AG20443 (cell line): ENCODE results near the gene AIRE.

Experiments used
- DNase-seq: peaks from one replicate; pipeline ENCODE4 v3.0.0; 2012; ENCODE audit warnings: low spot score, mixed read lengths

AIRE gene

DNA sequence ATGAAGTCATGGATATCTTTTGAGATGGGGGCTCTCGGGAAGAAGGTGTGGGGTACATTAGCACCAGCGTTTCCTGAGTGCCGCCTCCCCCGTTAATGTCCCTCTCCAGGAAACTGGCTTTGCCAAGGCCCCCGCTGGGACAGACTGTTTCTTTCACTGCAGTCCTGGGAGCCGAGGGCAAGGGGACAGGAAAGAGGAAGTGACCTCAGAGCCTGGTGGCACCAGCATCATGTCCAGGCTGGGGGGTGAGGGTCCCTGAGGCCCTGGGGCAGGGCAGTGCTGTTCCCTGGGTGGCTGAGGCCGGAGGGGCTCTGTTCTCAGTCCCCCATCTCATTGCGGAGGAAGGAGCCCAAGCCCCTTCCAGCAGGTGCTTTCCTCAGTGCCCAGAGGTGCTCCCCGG lies 20.0 kb downstream of the AIRE start:
- no peak for DNase-seq

DNA sequence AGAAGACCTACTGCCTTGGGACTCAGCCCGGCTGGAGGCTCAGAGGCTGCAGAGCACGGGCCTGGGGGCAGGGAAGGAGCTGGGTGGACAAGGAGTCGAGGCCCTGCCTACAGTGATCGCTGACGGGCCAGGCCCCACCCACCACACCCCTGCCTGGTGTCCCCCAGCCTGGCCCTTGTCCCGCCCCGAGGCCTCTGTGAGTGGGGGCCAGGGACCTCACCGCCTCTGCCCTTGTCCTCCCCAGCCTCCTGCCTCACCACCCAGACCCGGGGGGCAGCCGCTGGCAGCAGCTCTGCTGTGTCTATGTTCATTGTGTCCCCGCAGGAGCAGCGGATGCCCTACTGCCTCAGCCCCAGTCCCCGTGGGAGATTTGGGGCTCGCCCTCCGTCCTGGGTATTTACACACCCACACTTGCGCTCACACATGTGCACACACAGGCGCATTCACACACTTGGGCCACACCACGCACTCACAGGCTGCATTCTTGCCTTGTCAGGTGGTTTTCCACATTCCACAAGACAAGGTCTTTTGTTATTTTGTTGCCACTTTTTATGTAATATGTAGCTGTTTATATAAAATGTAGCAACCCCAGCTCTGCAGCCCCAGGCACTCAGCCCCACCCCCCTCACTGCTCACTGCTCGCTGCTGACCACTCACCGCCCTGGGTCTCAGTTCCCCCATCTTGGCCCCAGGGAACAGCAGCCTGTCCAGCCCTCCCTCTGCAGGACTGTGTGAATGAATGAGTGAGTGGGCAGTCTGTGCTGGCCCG lies 21.4 kb downstream of the AIRE start:
- no peak for DNase-seq

DNA sequence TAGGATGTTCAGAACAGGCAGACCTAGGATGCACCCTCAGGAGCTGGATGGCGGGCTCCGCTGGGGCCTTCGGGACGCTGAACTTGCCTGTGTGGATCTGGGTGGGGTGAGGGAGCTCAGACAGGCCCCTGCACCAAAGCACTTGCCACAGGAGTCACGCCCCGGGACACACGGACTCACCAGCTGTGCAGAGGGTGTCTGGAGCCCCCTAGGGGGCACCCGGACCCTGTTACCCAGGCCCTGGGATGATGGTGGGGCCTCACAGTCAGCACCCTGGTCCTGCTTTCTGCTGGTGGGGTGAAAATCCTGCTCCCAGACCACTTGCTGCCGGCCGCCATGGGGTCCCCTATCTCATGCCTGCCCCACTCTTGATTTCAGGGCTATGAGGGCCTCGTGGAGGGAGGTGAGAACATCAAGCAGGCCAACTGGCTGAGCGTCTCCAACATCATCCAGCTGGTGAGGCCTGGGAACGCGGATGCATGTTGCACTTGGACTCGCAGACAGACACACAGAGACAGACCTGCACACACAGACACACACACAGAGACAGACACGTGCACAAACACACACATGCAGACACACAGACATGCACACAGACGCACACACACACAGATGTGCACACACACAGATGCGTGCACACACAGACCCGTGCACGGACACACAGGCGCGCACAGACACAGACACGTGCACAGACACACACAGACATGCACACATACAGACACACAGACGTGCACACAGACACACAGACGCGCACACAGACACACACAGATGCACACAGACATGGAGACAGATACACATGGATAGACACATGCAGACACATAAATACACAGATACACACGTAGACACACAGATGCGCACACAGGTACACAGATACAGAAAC lies 25.2 kb downstream of the AIRE start:
- no peak for DNase-seq

DNA sequence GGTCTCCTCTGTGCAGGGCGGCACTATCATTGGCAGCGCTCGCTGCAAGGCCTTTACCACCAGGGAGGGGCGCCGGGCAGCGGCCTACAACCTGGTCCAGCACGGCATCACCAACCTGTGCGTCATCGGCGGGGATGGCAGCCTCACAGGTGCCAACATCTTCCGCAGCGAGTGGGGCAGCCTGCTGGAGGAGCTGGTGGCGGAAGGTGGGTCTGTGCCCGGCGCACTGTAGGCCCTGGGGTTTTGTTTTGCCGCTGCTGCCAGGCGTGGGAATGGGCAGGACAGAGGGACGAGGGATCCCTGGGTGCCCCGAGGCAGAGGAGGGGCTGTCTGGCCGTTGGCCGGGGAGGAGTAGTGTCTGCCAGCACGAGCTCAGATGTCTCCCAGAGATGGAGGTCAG lies 26.4 kb downstream of the AIRE start:
- no peak for DNase-seq

DNA sequence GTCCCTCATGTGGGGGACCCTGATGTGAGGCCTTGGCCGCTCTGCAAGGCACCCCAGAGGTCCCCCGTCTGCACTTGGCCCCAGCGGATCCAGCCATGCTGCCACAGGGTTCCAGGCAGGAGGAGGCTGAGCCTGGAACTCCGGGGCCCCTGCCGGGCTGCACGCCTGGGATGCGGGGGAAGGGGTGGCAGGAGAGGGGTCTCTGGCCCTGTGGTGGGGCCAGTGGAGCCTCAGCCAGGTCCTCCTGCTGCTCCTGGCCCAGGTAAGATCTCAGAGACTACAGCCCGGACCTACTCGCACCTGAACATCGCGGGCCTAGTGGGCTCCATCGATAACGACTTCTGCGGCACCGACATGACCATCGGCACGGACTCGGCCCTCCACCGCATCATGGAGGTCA lies 27.0 kb downstream of the AIRE start:
- no peak for DNase-seq

DNA sequence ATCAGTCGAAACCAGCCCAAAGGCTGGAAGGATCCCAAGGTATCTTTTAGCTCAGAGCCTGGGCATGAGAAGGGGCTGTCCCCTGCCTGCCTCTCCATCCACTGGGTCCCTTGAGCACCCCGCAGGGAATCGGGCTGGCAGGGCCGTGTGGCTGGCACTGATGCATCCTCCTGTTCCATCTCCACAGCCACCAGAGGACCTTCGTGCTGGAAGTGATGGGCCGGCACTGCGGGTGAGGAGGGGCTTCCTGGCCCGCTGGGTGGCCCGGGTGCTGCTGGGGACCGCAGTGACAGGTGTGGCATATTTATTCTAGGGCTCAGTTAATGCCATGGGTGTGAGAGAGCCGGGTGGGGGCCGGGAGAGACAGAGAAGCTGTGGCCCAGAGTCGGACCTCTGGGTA lies 27.8 kb downstream of the AIRE start:
- DNase-seq = no peak

DNA sequence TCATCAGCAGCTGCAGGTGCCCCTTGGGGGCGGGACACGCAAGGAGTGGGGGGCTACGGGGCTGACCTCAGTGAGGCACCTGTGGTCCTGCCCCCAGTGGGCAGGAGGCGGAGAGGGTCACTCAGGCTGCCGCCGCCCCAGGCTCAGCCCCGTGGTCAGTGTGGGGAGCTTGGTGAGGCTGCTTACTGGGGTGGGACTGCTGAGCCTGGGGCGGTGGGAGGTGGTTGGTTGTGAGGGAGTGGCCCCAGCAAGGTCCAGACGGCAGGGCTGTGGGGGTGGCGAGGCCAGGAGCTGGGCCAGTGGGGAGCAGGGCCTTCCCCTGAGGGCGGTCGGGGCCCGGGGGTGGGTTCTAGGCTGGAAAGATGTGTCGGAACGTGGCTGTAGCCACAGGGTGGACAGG lies 28.5 kb downstream of the AIRE start:
- no peak for DNase-seq

DNA sequence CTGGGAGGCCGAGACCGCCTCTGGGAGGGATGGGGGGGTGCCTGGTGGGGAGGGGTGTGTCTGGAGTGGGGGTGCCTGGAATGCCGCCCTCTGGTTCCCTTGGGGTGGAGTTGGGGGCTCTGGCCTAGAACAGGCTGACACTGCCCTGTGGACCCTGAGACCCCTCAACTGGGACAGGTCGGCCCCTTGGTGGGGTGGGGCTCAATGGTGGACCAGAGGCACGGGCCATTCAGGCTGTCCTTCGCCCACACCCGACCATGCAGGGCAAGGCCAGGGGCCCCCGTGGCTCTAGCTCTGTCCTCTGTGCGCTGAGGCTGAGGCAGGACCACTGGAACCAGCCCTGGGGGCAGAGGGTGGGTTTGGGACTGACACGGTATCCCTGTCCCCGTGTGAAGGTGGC lies 28.9 kb downstream of the AIRE start:
- DNase-seq = no peak

DNA sequence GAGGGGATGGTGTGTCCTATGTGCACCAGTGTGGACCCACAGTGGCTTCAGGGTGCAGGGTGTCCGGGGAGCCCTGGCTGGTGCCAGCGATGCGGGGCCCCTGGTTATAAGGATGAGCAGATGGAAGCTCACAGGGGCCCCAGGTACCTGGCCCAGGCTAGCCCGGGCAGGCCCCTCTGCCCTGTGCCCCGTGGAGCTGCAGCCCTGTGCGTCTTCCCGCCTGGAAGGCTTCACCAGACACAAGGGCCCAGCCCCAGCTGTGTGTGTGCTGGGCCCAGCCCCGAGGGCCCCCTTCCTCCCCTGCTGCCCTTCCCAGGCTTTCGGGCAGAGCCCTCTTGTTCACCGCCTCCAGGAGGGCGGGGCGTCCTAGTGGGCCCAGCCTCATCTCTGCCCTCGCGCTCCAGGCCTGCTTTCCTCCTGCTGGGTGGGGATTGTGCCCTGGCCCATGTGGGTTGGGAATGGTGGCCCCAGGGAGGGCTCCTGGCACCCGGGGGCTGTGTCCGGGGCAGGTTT lies 30.1 kb downstream of the AIRE start:
- DNase-seq = no peak

DNA sequence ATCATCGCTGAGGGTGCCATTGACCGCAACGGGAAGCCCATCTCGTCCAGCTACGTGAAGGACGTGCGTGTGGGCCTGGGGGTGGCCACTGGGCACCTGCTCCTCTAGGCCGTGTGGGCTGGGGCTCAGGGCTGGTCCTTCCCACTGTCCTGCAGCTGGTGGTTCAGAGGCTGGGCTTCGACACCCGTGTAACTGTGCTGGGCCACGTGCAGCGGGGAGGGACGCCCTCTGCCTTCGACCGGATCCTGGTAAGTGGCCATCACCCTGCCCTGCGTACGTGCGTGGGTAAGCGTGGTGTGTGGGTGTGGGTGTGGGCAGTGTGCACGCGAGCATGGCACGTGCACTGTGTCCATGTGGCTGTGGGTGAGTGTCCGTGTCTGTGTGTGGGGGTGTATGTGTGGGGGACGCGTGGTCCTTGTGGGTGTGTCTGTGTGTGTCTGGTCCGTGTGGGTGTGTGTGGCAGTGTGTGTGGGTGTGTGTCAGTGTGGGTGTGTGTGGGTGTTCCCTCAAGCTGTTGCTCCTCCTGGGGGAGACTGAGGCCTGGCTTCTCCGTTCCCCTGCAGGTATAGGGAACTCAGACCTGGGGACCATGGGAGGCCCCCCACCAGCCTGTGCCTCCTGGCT lies 30.7 kb downstream of the AIRE start:
- DNase-seq = no peak

DNA sequence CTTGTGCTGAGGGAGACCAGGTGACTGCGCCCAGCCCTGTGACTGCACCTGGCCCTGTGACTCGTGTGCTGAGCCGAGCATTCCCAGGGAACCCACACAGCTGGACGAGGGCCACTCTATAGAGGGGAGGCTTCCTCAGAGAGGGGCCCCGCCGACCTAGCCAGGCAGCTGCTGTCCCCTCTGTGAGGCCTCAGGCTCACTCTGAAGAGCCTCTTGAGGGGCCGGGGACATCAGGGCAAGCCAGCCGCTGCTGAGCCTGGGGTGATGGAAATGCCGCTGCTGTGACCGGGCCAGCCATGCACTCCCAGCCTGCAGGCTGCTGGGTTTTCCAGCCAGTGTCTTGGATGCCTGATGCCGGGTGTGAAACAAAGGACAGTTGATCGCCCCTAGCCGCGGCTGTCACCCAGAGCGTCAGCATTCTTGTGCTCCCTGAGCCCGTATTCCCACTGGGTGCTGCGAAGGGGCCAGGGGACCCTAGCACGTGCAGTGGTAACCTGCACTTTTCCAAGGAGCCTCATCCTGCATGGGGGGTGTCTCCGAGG lies 31.6 kb downstream of the AIRE start:
- DNase-seq = no peak

DNA sequence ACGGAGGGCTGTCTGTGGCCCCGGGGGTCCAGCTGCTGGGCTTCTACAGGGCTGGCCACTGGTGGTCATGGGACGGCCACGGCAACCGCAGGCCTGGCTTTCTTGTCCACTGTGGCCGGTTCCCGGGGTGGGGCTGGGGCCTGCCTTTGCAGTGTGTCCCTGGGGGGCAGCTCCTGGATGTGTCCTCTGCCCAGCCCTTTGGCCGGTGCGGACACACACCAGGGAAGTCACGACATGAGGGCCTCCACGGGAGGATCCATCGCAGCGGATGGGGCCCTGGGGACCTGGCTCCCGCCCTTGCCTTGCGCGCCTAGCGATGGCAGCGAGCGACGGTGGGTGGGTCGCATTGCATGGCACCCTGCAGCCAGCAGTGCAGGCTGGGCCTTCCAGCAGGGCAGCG lies 32.2 kb downstream of the AIRE start:
- DNase-seq = no peak

DNA sequence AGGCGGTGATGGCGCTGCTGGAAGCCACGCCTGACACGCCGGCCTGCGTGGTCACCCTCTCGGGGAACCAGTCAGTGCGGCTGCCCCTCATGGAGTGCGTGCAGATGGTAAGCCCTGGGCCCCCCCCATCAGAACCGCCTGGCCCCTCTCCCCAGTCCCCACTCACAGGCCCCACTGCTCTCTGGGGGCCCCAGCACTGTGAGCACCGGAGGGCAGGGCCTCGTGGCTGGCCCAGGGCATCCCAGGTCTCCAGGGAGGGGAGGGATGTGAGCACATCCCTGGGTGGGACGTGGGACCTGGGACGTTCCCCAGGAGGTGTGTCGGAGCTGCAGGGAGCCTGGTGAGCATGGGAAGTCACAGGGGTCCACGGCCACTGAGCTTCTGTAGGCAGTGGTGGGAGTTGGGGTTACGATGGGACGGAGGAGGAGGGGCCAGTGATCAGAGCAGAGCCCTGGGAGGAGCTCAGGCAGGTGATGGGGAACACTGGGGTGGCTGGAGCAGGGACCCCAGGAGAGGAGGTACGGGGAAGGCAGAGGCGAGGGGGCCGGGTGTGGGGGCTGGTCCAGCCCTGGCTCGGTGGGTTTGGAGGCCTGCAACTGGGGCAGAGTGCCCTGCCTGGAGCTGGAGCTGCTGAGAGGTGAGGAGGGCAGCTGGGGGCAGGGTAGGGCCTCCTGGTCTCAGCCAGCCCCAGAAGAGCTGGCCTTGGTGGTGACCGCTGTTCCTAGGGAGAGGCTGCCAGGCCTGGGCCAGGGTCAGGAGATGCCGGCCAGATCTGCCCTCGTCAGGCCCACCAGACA lies 33.0 kb downstream of the AIRE start:
- no peak for DNase-seq

DNA sequence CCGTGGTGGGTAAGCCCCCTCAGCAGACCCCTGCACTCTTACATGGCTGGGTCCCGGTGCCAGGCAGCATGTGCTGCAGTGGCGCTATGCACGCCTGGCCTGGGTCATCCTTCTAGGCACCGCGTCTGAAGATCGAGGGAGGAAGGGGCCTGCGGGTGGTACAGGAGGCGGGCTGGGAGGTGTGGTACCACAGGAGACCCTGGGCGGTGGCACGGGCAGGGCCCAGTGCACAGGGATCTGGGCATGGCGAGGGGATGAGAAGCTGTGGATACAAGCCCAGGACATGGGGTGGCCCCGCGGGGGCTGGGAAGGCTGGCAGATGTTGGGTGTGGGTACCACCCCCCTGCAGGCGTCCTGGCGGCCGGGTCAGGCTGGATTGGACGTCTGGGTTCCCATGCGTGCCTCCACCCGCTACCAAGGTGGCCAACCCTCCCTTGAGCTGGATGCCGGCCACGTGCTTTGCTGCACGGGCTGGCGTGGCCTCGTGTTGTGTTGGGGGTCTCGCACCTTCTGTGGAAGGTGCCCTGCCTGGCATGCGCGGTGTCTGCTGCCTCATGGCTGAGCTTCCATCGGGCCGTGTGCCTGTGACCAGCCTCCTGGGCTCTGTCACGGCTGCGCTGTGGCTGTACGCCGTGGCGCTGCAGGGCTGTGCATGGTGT lies 33.9 kb downstream of the AIRE start:
- no peak for DNase-seq

DNA sequence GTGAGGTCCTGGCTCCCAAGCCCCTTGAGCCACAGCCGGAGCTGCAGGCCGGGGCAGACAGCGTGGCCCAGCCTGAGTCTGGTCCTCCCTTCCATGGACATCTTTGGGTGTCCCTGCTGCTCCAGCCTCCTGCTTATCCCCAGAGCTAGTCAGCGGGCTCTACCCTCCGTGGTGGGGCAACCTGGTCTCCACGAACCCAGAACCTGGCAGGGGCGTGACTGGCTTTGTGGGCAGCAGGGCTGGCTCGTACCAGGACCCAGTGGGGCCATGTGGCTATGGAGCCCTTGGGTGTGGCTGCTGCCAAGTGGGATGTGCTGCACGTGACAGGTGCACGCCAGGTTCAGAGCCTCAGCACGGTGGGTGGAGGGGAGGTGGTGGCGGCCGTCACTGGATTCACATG lies 35.2 kb downstream of the AIRE start:
- DNase-seq = no peak

DNA sequence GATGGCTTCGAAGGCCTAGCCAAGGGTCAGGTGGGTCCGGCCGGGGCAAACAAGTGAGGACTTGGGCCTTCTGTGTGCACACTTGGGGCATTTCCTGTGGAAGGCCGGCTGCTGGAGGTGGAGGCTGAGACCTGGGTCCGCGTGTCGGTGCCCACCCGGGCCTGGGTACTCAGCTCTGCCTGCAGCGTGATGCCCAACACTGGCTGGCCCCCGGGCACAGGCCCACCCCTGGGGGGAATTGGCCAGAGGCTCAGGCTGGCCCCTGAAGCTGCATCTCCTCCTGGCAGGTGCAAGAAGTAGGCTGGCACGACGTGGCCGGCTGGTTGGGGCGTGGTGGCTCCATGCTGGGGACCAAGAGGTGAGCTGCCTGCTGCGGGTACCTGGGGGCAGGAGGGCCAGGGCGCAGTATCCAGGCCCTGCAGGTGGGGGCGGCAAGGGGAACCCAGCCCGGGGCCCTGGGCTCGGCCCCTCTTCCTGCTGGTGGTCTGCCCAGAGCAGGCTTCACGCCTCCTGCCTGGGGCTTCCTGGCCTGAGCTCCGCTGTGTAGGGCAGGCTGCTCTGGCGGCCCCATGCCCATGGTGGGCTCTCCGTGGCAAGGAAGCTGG lies 36.3 kb downstream of the AIRE start:
- DNase-seq = no peak

DNA sequence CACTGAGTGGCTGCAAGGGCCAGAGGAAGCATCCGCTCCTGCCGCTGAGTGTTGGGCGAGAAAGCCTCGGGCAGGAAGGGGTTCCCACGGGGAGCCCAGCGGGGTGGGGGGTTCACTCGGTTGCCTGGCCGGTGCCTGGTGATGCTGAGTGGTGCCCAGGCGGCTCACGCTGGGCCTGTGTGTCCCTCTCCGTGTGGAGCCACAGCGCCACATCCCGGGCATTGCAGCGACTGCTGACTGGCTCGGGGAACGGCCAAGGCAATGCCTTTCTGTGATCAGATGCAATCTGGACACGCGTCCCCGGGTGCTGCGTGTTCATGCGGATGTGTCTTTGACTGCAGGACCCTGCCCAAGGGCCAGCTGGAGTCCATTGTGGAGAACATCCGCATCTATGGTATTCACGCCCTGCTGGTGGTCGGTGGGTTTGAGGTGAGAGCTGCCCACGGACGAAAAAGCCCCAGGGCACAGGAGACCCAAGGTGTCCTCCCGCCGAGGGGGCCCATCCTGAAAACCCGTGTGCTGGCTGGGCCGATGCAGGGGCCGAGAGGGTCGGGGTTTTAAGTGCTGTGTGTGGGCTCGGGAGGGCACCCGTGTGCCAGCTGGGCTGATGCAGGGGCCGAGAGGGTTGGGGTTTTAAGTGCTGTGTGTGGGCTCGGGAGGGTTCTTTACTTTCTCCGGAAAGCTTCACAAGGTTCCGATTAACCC lies 37.1 kb downstream of the AIRE start:
- DNase-seq = no peak

DNA sequence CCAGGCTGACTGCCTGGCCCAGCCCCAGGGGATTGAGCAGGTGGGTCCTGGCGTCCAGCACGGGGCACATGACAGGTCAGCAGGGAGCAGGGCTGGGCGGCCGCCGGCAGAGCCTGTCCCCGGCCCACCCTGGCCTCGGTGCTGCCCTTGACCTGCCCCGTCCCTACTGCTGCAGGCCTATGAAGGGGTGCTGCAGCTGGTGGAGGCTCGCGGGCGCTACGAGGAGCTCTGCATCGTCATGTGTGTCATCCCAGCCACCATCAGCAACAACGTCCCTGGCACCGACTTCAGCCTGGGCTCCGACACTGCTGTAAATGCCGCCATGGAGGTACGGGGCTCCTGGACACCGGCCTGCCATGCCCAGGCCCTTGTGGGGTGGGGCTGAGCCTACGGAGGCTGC lies 37.9 kb downstream of the AIRE start:
- no peak for DNase-seq

DNA sequence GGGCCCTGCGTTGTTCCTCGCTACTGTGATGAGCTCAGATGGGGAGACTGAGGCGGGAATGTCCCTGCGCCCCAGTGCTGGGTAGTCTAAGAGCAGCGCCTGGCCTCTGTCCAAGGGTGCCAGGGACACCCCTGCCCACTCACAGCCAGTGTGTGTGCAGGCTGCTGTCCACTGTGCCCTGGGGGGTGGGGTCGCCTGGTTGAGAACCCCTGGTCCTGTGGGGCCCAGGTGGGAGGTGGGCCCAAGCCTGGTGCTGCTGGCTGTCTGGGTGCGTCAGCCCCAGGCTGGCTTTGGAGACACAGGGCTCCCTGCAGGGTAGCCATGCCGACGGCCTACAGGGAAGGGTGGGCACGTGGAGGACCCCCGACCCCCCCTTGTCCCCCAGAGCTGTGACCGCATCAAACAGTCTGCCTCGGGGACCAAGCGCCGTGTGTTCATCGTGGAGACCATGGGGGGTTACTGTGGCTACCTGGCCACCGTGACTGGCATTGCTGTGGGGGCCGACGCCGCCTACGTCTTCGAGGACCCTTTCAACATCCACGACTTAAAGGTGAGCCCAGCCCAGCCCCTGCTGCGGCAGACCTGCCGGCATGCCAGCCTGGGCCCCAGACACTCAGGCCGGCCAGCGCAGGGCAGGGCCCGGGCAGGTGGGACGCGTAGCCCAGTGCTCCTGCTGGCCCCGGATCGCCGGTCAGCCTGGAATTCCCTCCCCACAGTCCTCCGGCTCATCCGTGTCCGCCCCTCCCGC lies 38.6 kb downstream of the AIRE start:
- DNase-seq = no peak

DNA sequence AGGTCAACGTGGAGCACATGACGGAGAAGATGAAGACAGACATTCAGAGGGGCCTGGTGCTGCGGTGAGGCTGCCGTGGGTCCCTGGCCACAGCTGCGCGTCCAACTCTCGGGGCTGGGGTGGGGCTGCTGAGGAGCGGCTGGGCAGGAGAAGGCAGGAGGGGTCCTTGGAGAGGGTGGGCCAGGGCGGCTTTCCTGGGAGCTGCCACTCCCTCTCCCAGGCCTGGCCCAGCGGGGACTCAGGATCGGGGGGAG lies 39.1 kb downstream of the AIRE start:
- no peak for DNase-seq
